Measurements from ENCODE around the gene TMEM239.

TMEM239 gene

GRCh38 chr20:2799688-2800520 lies 16.3 kb upstream of the TMEM239 start:
- Histone ChIP-seq H3K4me1 (ENCODE audit: insufficient read depth, poor library complexity, severe bottlenecking) (no peaks in the 10 kb centered on the region), H3K36me3 (ENCODE audit: low read depth) (no peaks in the 10 kb centered on the region), H3K27ac (ENCODE audit: poor library complexity, severe bottlenecking) (no peak overlapping the region), H3K27me3 (ENCODE audit: insufficient read depth, poor library complexity, severe bottlenecking) (peaks cover 41% of the 10 kb centered on the region), H3K4me3 (ENCODE audit: severe bottlenecking) (peak overlapping the region; percentile 15), H3K9me3 (ENCODE audit: severe bottlenecking) (no peaks in the 10 kb centered on the region)
- peak; percentile 15; the same call in 1 of the 3 replicates for ATAC-seq (ENCODE audit: low read depth)
- DNase-seq (ENCODE audit: low spot score) = no peak
- TF ChIP-seq CTCF (IDR thresholded peaks at IDR 0.05; ENCODE audit: poor library complexity, severe bottlenecking) = no peak

GRCh38 chr20:2800521-2801285 lies 15.5 kb upstream of the TMEM239 start, which contains the start of gene CPXM1:
Gene CPXM1 (minus strand): TSS chr20:2800627. CDS start chr20:2800572, 55 bp downstream.
- Histone ChIP-seq H3K4me3 (ENCODE audit: severe bottlenecking) (peak within 1 kb of the TSS; percentile 15), H3K27me3 (ENCODE audit: insufficient read depth, poor library complexity, severe bottlenecking) (peaks cover 41% of the 10 kb centered on the region), H3K9me3 (ENCODE audit: severe bottlenecking) (no peaks in the 10 kb centered on the region), H3K27ac (ENCODE audit: poor library complexity, severe bottlenecking) (no peak within 1 kb of the TSS), H3K4me1 (ENCODE audit: insufficient read depth, poor library complexity, severe bottlenecking) (no peaks in the 10 kb centered on the region), H3K36me3 (ENCODE audit: low read depth) (no peaks in the 10 kb centered on the region)
- DNase-seq (ENCODE audit: low spot score) (no peak), ATAC-seq (ENCODE audit: low read depth) (peak; percentile 45; the same call in 2 of the 3 replicates)
- TF ChIP-seq CTCF (IDR thresholded peaks at IDR 0.05; ENCODE audit: poor library complexity, severe bottlenecking) = no peak

GRCh38 chr20:2801286-2801728 lies 14.9 kb upstream of the TMEM239 start:
- H3K27me3 ChIP-seq (ENCODE audit: insufficient read depth, poor library complexity, severe bottlenecking) = peaks cover 41% of the 10 kb centered on the region
- DNase-seq (ENCODE audit: low spot score) = no peak

GRCh38 chr20:2804041-2804828 lies 11.9 kb upstream of the TMEM239 start:
- Histone ChIP-seq H3K4me1 (ENCODE audit: insufficient read depth, poor library complexity, severe bottlenecking) (no peaks in the 10 kb centered on the region), H3K27ac (ENCODE audit: poor library complexity, severe bottlenecking) (no peak overlapping the region), H3K27me3 (ENCODE audit: insufficient read depth, poor library complexity, severe bottlenecking) (peaks cover 41% of the 10 kb centered on the region), H3K36me3 (ENCODE audit: low read depth) (no peaks in the 10 kb centered on the region), H3K9me3 (ENCODE audit: severe bottlenecking) (no peaks in the 10 kb centered on the region), H3K4me3 (ENCODE audit: severe bottlenecking) (no peak overlapping the region)
- TF ChIP-seq CTCF (IDR thresholded peaks at IDR 0.05; ENCODE audit: poor library complexity, severe bottlenecking) = no peak
- ATAC-seq (ENCODE audit: low read depth) (no peak), DNase-seq (ENCODE audit: low spot score) (no peak)

More at GRCh38 chr20:2801286-2801728, 14.9 kb upstream of the TMEM239 start:
- Histone ChIP-seq H3K9me3 (ENCODE audit: severe bottlenecking) (no peaks in the 10 kb centered on the region), H3K36me3 (ENCODE audit: low read depth) (no peaks in the 10 kb centered on the region), H3K4me3 (ENCODE audit: severe bottlenecking) (no peak overlapping the region), H3K4me1 (ENCODE audit: insufficient read depth, poor library complexity, severe bottlenecking) (no peaks in the 10 kb centered on the region), H3K27ac (ENCODE audit: poor library complexity, severe bottlenecking) (no peak overlapping the region)
- no peak for ATAC-seq (ENCODE audit: low read depth)
- TF ChIP-seq CTCF (IDR thresholded peaks at IDR 0.05; ENCODE audit: poor library complexity, severe bottlenecking) = no peak

Data from RWPE2 (cell line).